ENCODE results near the gene GNG8. TPM values are rescaled to one million over a fixed set of nuclear protein-coding genes. Genes with fewer than 3 reads are reported as not detected.
A peak's percentile ranks its signal among the peaks of the same experiment; 100 is the strongest.

The GNG8 gene
- total and polyA plus RNA-seq, 10 of the 15 experiments (the other 5 are each of a cell fraction or from before 2014, with no cell fraction given): 1.2 to 6.6 (median 2.7) TPM; not detected in 6

GRCh38 chr19:46614114-46614722 is 21.8 kb downstream of the GNG8 start:
- H3K27me3 ChIP-seq (replicated peaks in 1 of 2; ENCODE audit: control insufficient read depth in 2 of 2, insufficient read depth in 2 of 2, low read length in 1 of 2): no peaks in the 10 kb centered on the region
- H3K9me3 ChIP-seq (replicated peaks; ENCODE audit: control insufficient read depth, insufficient read depth, low read length): no peaks in the 10 kb centered on the region
- DNase-seq (ENCODE audit: low read depth, low spot score) (no peak), FAIRE-seq (peak; percentile 77), ATAC-seq (peak; percentile 66)
- H3K9ac ChIP-seq (ENCODE audit: control insufficient read depth, insufficient read depth, low read length): no peak overlapping the region
- no peak overlapping the region for H3K4me2 ChIP-seq (ENCODE audit: control insufficient read depth, insufficient read depth)
- WGBS (ENCODE audit: insufficient coverage, insufficient replicate concordance, low lambda C conversion rate, missing lambda C conversion rate): 4% methylated on average over 12 of the region's 12 CpGs
- intact Hi-C loops (cut with micrococcal nuclease; ENCODE audit: unreplicated experiment) (loop anchor here (1.0 to 5.0 kb wide), 2 partner anchors 48 to 103 kb away; partner anchors contain the start of gene PRKD2), in situ Hi-C loops (cut with MboI) (loop anchor here (5.0 kb wide), 1 partner anchor 48 kb away; the partner anchor contains the start of gene DACT3)
- SMC1A ChIA-PET (ENCODE audit: uncharacterized antibody, unreplicated experiment): interaction anchor here (0.9 to 17.6 kb wide), 10 partner anchors 8 to 48 kb away, joined by 3 to 286 read pairs (median 4); partner anchors contain the start of genes CALM3, DACT3, GNG8 and PTGIR
- H3K4me3 ChIP-seq: no peak overlapping the region
- H2AFZ ChIP-seq (ENCODE audit: control insufficient read depth, low read depth, low read length): no peak overlapping the region
- H3K27ac ChIP-seq (ENCODE audit: control insufficient read depth, insufficient read depth): no peak overlapping the region
- CTCF ChIA-PET: interaction anchor here (0.8 to 13.7 kb wide), 15 partner anchors 9 to 139 kb away, joined by 3 to 434 read pairs (median 5); partner anchors contain the start of genes CALM3, DACT3 and PTGIR
- RAD21 ChIA-PET (ENCODE audit: unreplicated experiment): interaction anchor here (0.8 to 11.8 kb wide), 9 partner anchors 8 to 207 kb away, joined by 3 to 245 read pairs (median 4); partner anchors contain the start of genes CALM3, DACT3 and GNG8
- H3K4me1 ChIP-seq (ENCODE audit: control insufficient read depth, insufficient read depth, low read length): peaks cover 47% of the 10 kb centered on the region
- no peaks in the 10 kb centered on the region for H3K79me2 ChIP-seq (ENCODE audit: control insufficient read depth, insufficient read depth, low read length)
- POLR2A ChIA-PET: interaction anchor here (0.6 to 5.5 kb wide), 5 partner anchors 13 to 100 kb away, joined by 3 to 45 read pairs (median 5); partner anchors contain the start of genes CALM3 and DACT3
- H4K20me1 ChIP-seq (ENCODE audit: control insufficient read depth, insufficient read depth): peaks cover 4% of the 10 kb centered on the region; the same call in 1 of the 2 replicates
- BruUV-seq (replicated peaks): no TSS peak
- peaks cover 7 to 12% of the 10 kb centered on the region in 2 experiments; a peak in 3 of 4 replicates for H3K36me3 ChIP-seq (ENCODE audit: control insufficient read depth in 2 of 2, insufficient read depth in 2 of 2, low read length in 1 of 2)
- TF ChIP-seq SMAD1 (IDR thresholded peaks at IDR 0.05; ENCODE audit: low read depth, partially characterized antibody): no peak
- TF ChIP-seq CBX5 (IDR thresholded peaks at IDR 0.05; ENCODE audit: low read depth): no peak
- peak; percentile 52 for TF ChIP-seq RELA (IDR thresholded peaks at IDR 0.05; ENCODE audit: borderline replicate concordance, partially characterized antibody)
- no peak for TF ChIP-seq NR2C2 (IDR thresholded peaks at IDR 0.05; ENCODE audit: borderline replicate concordance, control insufficient read depth, insufficient read length, low read depth)
- TF ChIP-seq ZSCAN29 (IDR thresholded peaks at IDR 0.05): no peak
- no peak for TF ChIP-seq ASH2L (IDR thresholded peaks at IDR 0.05; ENCODE audit: borderline replicate concordance, low read depth)
- no peak for TF ChIP-seq SP1 (IDR thresholded peaks at IDR 0.05; ENCODE audit: low read depth, low read length)
- TF ChIP-seq, protein P1, sequence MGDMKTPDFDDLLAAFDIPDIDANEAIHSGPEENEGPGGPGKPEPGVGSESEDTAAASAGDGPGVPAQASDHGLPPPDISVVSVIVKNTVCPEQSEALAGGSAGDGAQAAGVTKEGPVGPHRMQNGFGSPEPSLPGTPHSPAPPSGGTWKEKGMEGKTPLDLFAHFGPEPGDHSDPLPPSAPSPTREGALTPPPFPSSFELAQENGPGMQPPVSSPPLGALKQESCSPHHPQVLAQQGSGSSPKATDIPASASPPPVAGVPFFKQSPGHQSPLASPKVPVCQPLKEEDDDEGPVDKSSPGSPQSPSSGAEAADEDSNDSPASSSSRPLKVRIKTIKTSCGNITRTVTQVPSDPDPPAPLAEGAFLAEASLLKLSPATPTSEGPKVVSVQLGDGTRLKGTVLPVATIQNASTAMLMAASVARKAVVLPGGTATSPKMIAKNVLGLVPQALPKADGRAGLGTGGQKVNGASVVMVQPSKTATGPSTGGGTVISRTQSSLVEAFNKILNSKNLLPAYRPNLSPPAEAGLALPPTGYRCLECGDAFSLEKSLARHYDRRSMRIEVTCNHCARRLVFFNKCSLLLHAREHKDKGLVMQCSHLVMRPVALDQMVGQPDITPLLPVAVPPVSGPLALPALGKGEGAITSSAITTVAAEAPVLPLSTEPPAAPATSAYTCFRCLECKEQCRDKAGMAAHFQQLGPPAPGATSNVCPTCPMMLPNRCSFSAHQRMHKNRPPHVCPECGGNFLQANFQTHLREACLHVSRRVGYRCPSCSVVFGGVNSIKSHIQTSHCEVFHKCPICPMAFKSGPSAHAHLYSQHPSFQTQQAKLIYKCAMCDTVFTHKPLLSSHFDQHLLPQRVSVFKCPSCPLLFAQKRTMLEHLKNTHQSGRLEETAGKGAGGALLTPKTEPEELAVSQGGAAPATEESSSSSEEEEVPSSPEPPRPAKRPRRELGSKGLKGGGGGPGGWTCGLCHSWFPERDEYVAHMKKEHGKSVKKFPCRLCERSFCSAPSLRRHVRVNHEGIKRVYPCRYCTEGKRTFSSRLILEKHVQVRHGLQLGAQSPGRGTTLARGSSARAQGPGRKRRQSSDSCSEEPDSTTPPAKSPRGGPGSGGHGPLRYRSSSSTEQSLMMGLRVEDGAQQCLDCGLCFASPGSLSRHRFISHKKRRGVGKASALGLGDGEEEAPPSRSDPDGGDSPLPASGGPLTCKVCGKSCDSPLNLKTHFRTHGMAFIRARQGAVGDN (IDR thresholded peaks at IDR 0.05): no peak
- TF ChIP-seq, protein P2, sequence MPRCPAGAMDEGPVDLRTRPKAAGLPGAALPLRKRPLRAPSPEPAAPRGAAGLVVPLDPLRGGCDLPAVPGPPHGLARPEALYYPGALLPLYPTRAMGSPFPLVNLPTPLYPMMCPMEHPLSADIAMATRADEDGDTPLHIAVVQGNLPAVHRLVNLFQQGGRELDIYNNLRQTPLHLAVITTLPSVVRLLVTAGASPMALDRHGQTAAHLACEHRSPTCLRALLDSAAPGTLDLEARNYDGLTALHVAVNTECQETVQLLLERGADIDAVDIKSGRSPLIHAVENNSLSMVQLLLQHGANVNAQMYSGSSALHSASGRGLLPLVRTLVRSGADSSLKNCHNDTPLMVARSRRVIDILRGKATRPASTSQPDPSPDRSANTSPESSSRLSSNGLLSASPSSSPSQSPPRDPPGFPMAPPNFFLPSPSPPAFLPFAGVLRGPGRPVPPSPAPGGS (IDR thresholded peaks at IDR 0.05; ENCODE audit: borderline replicate concordance, insufficient read depth, low read depth, low read length, poor library complexity, severe bottlenecking): no peak
- TF ChIP-seq BHLHE40 (IDR thresholded peaks at IDR 0.05; ENCODE audit: borderline replicate concordance in 1 of 2, low read depth in 2 of 2, low read length in 1 of 2): no peak
- TF ChIP-seq, protein P3, sequence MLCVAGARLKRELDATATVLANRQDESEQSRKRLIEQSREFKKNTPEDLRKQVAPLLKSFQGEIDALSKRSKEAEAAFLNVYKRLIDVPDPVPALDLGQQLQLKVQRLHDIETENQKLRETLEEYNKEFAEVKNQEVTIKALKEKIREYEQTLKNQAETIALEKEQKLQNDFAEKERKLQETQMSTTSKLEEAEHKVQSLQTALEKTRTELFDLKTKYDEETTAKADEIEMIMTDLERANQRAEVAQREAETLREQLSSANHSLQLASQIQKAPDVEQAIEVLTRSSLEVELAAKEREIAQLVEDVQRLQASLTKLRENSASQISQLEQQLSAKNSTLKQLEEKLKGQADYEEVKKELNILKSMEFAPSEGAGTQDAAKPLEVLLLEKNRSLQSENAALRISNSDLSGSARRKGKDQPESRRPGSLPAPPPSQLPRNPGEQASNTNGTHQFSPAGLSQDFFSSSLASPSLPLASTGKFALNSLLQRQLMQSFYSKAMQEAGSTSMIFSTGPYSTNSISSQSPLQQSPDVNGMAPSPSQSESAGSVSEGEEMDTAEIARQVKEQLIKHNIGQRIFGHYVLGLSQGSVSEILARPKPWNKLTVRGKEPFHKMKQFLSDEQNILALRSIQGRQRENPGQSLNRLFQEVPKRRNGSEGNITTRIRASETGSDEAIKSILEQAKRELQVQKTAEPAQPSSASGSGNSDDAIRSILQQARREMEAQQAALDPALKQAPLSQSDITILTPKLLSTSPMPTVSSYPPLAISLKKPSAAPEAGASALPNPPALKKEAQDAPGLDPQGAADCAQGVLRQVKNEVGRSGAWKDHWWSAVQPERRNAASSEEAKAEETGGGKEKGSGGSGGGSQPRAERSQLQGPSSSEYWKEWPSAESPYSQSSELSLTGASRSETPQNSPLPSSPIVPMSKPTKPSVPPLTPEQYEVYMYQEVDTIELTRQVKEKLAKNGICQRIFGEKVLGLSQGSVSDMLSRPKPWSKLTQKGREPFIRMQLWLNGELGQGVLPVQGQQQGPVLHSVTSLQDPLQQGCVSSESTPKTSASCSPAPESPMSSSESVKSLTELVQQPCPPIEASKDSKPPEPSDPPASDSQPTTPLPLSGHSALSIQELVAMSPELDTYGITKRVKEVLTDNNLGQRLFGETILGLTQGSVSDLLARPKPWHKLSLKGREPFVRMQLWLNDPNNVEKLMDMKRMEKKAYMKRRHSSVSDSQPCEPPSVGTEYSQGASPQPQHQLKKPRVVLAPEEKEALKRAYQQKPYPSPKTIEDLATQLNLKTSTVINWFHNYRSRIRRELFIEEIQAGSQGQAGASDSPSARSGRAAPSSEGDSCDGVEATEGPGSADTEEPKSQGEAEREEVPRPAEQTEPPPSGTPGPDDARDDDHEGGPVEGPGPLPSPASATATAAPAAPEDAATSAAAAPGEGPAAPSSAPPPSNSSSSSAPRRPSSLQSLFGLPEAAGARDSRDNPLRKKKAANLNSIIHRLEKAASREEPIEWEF (IDR thresholded peaks at IDR 0.05; ENCODE audit: insufficient replicate concordance, low read depth, low read length): no peak
